Measurements from ENCODE around the gene KRTAP19-5.
"Not testable (repeated sequence)": the region's sequence is repeated elsewhere in the genome, so short reads cannot be mapped to it uniquely, and the experiment has no call there.

Gene KRTAP19-5

GRCh38 chr21:30502041-30502440 is at the start of gene KRTAP19-5:
Gene KRTAP19-5, minus strand, starts transcription at chr21:30502141. Its CDS starts 51 bp downstream, at chr21:30502090.
- FAIRE-seq, result no peak

- no peak for FAIRE-seq
Observed at GRCh38 chr21:30541764-30542163, 39.8 kb upstream of the KRTAP19-5 start, which contains the start of gene KRTAP19-6. Gene KRTAP19-6, minus strand, starts transcription at chr21:30541864. Its CDS starts 31 bp downstream, at chr21:30541833.

- FAIRE-seq, result no peak
Observed at GRCh38 chr21:30518876-30519275, 16.9 kb upstream of the KRTAP19-5 start.

- no peak for FAIRE-seq
Observed at GRCh38 chr21:30515681-30516080, 13.7 kb upstream of the KRTAP19-5 start.

GRCh38 chr21:30505621-30506205 is 3.8 kb upstream of the KRTAP19-5 start:
- not testable (repeated sequence) for FAIRE-seq

GRCh38 chr21:30497065-30497464 is 4.9 kb downstream of the KRTAP19-5 start, which contains the start of gene KRTAP19-4:
Gene KRTAP19-4, minus strand, starts transcription at chr21:30497165. Its CDS starts 55 bp downstream, at chr21:30497110.
- FAIRE-seq, result no peak

GRCh38 chr21:30491963-30492428 is 9.9 kb downstream of the KRTAP19-5 start, which contains the start of gene KRTAP19-3:
Gene KRTAP19-3, minus strand, starts transcription at chr21:30492013. Its CDS starts 56 bp downstream, at chr21:30491957.
- no peak for FAIRE-seq

GRCh38 chr21:30487336-30487735 is 14.6 kb downstream of the KRTAP19-5 start, which contains the start of gene KRTAP19-2:
Gene KRTAP19-2, minus strand, starts transcription at chr21:30487436. Its CDS starts 88 bp downstream, at chr21:30487348.
- no peak for FAIRE-seq

- FAIRE-seq, result no peak
Observed at GRCh38 chr21:30486180-30486579, 15.8 kb downstream of the KRTAP19-5 start.

- no peak for FAIRE-seq
Observed at GRCh38 chr21:30482130-30482529, 19.8 kb downstream of the KRTAP19-5 start.

GRCh38 chr21:30480145-30480544 is 21.8 kb downstream of the KRTAP19-5 start, which contains the start of gene KRTAP19-1:
Gene KRTAP19-1, minus strand, starts transcription at chr21:30480367. Its CDS starts 50 bp downstream, at chr21:30480317.
- no peak for FAIRE-seq

GRCh38 chr21:30479259-30479658 is 22.7 kb downstream of the KRTAP19-5 start:
- no peak for FAIRE-seq

- no peak for FAIRE-seq
Observed at GRCh38 chr21:30478004-30478403, 23.9 kb downstream of the KRTAP19-5 start.

- no peak for FAIRE-seq
Observed at GRCh38 chr21:30468900-30469714, 32.8 kb downstream of the KRTAP19-5 start.

GRCh38 chr21:30463713-30464112 is 38.2 kb downstream of the KRTAP19-5 start:
- FAIRE-seq, result no peak

Measured in G401.6 (cell line).